Muscle layer of duodenum (tissue), 2 donors: ENCODE results near the gene ZNF575.

Experiments
- H3K27ac ChIP-seq: one replicate; pipeline ENCODE4 v1.7.0; 2013; ENCODE audit warnings: mild to moderate bottlenecking, low read length
- H3K27me3 ChIP-seq: one replicate; pipeline ENCODE4 v1.7.0; 2013; ENCODE audit warnings: low read depth, mild to moderate bottlenecking, control low read depth, low read length
- H3K36me3 ChIP-seq, 2 donors: one replicate each; pipeline ENCODE4 v1.7.0; 2013; ENCODE audit warnings: low read length in 2 of 2, control low read depth in 1 of 2, mild to moderate bottlenecking in 1 of 2; ENCODE audit not compliant: insufficient read depth in 2 of 2, control insufficient read depth in 1 of 2
- H3K4me1 ChIP-seq, 2 donors: one replicate each; pipeline ENCODE4 v1.7.0; 2013; ENCODE audit warnings: low read length in 2 of 2, mild to moderate bottlenecking in 2 of 2, control low read depth in 1 of 2, moderate library complexity in 1 of 2; ENCODE audit not compliant: insufficient read depth in 2 of 2, control insufficient read depth in 1 of 2
- H3K4me3 ChIP-seq, 2 donors: one replicate each; pipeline ENCODE4 v1.7.0; 2013; ENCODE audit warnings: low read length in 2 of 2, low read depth in 1 of 2, mild to moderate bottlenecking in 1 of 2
- H3K9me3 ChIP-seq, 2 donors: one replicate each; pipeline ENCODE4 v1.7.0; 2013; ENCODE audit warnings: low read length in 2 of 2, control low read depth in 1 of 2, mild to moderate bottlenecking in 1 of 2; ENCODE audit not compliant: control insufficient read depth in 1 of 2
- donor health status: healthy.

Gene ZNF575

DNA sequence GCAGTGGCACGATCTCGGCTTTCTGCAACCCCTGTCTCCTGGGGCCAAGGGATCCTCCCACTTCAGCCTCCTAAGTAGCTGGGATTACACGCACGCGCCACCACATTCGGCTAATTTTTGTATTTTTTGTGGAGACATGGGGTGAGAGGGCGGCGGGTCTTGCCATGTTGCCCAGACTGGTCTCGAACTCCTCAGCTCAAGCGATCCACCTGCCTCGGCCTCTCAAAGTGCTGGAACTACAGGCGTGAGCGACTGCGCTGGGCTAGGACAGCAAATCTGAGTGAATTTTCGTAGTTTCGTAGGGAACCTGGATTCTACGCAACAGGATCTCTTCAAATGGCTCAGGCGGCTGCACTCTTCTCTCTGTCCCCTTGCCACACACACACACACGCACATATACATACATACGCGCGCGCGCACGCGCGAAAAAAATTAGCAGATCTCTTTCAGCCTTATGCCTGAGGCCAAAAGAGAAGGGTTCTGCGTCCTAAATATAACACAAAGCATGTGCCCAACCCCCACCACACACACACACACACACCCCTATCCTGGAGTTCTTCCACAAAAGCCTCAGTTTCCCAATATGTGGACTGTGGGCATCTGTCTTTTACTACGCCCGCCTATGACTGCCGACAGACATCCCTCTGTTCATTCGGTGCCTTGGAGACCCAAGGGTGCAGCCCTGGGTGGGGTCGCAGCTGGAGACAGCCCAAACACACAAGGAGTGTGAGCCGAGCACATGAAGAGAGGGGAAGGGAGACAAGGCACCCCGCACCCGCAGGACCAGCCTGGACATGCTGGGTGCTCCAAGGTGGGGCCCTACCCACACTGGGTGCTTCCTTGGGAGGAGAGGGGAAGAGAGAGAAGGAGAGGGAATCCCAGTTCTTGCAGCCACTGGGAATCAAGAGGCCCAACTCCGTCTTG is 43.2 kb downstream of the ZNF575 start:
- Histone ChIP-seq H3K36me3 (peaks cover 3 to 4% of the 10 kb centered on the region in 2 donors), H3K4me1 (peaks cover 10 to 12% of the 10 kb centered on the region in 2 donors), H3K9me3 (no peaks in the 10 kb centered on the region), H3K27me3 (no peaks in the 10 kb centered on the region), H3K4me3 (peak overlapping the region; percentile 39 to 97), H3K27ac (no peak overlapping the region)

DNA sequence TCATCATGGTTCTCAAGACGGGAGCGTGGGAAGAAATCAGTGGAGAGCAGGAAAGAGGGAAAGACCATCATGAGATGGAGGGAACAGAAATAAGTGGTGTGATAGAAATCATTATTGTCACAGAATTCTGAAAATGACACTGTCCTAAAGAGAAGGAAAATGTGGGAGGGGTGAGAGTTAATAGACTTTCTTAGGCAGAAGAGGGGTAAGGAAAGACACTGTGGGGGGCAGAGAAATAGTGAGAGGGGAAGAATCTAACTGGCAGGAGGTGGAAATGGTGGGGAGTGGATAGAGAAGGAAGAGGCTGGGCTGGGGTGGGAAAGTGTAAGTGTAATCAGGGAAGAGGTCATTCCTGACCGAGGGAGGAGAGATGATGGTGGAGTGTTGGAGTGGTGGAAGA is 45.8 kb downstream of the ZNF575 start:
- Histone ChIP-seq H3K27me3 (no peaks in the 10 kb centered on the region), H3K4me1 (peaks cover 13 to 21% of the 10 kb centered on the region in 2 donors), H3K9me3 (no peaks in the 10 kb centered on the region), H3K27ac (no peak overlapping the region), H3K4me3 (no peak overlapping the region), H3K36me3 (no peaks in the 10 kb centered on the region)

- Histone ChIP-seq H3K27ac (peak overlapping the region; percentile 2), H3K9me3 (no peaks in the 10 kb centered on the region), H3K4me3 (peak overlapping the region; percentile 61 to 67), H3K4me1 (peaks cover 5 to 12% of the 10 kb centered on the region in 2 donors), H3K27me3 (no peaks in the 10 kb centered on the region), H3K36me3 (peaks cover 0 to 12% of the 10 kb centered on the region in 2 donors)
Measured at GRCh38 chr19:43581467-43581866, 48.5 kb downstream of the ZNF575 start.

GRCh38 chr19:43582495-43582894 is 49.5 kb downstream of the ZNF575 start:
- no peak overlapping the region for H3K4me3 ChIP-seq
- peaks cover 5 to 12% of the 10 kb centered on the region in 2 donors for H3K4me1 ChIP-seq
- H3K27ac ChIP-seq = no peak overlapping the region
- H3K9me3 ChIP-seq = no peaks in the 10 kb centered on the region
- no peaks in the 10 kb centered on the region for H3K27me3 ChIP-seq
- H3K36me3 ChIP-seq = peaks cover 0 to 19% of the 10 kb centered on the region in 2 donors

- peaks cover 5 to 12% of the 10 kb centered on the region in 2 donors for H3K4me1 ChIP-seq
- H3K9me3 ChIP-seq = no peaks in the 10 kb centered on the region
- no peak overlapping the region for H3K4me3 ChIP-seq
- H3K27me3 ChIP-seq = no peaks in the 10 kb centered on the region
- peaks cover 0 to 26% of the 10 kb centered on the region in 2 donors for H3K36me3 ChIP-seq
- H3K27ac ChIP-seq = peak overlapping the region; percentile 39
Measured at GRCh38 chr19:43584484-43584883, 51.5 kb downstream of the ZNF575 start.
